ENCODE data around the gene DNM3. TPM values are rescaled to one million over a fixed set of nuclear protein-coding genes. Genes with fewer than 3 reads are reported as not detected.

The DNM3 gene
- total RNA-seq, 1 experiment from 2014 or later = 0.11 TPM

GRCh38 chr1:172095846-172096245 is 254.5 kb downstream of the DNM3 start:
- peaks cover 3% of the 10 kb centered on the region for H3K27me3 Mint-ChIP-seq (ENCODE audit: insufficient read depth, unreplicated experiment)
- ChIA-PET CTCF (no interaction called here), POLR2A (no interaction called here)
- intact Hi-C loops (cut with micrococcal nuclease; ENCODE audit: unreplicated experiment) = no loop called here
- H3K4me3 Mint-ChIP-seq (ENCODE audit: unreplicated experiment) = no peak overlapping the region
- no peak for DNase-seq
- no peaks in the 10 kb centered on the region for H3K36me3 ChIP-seq (ENCODE audit: control insufficient read depth, insufficient read depth, low read length)
- no peak for TF ChIP-seq CTCF (IDR thresholded peaks at IDR 0.05; ENCODE audit: insufficient read depth in 1 of 2, low read depth in 1 of 2, low read length in 1 of 2, severe bottlenecking in 1 of 2, unreplicated experiment in 1 of 2)
- BruUV-seq (replicated peaks) = no TSS peak
- no peaks in the 10 kb centered on the region for H3K4me1 ChIP-seq
- H3K4me3 ChIP-seq (ENCODE audit: low read depth, low read length) = no peak overlapping the region
- H3K4me1 Mint-ChIP-seq (ENCODE audit: low read depth, unreplicated experiment) = no peaks in the 10 kb centered on the region
- H3K27me3 ChIP-seq (replicated peaks; ENCODE audit: control insufficient read depth, insufficient read depth, low read length) = no peaks in the 10 kb centered on the region
- no peak overlapping the region for H3K27ac Mint-ChIP-seq (ENCODE audit: unreplicated experiment)
- H3K9me3 Mint-ChIP-seq (ENCODE audit: unreplicated experiment) = no peaks in the 10 kb centered on the region
- no peaks in the 10 kb centered on the region for H3K36me3 Mint-ChIP-seq (ENCODE audit: insufficient read depth, unreplicated experiment)
- H3K9me3 ChIP-seq = no peaks in the 10 kb centered on the region

- H3K27ac Mint-ChIP-seq (ENCODE audit: unreplicated experiment) = no peak overlapping the region
- no peak overlapping the region for H3K4me3 Mint-ChIP-seq (ENCODE audit: unreplicated experiment)
- ChIA-PET POLR2A (no interaction called here), CTCF (no interaction called here)
- Histone ChIP-seq H3K4me1 (no peaks in the 10 kb centered on the region), H3K27me3 (replicated peaks; ENCODE audit: control insufficient read depth, insufficient read depth, low read length) (no peaks in the 10 kb centered on the region), H3K9me3 (no peaks in the 10 kb centered on the region), H3K36me3 (ENCODE audit: control insufficient read depth, insufficient read depth, low read length) (no peaks in the 10 kb centered on the region), H3K4me3 (ENCODE audit: low read depth, low read length) (no peak overlapping the region)
- H3K9me3 Mint-ChIP-seq (ENCODE audit: unreplicated experiment) = no peaks in the 10 kb centered on the region
- DNase-seq = no peak
- intact Hi-C loops (cut with micrococcal nuclease; ENCODE audit: unreplicated experiment) = no loop called here
- no TSS peak for BruUV-seq (replicated peaks)
- no peaks in the 10 kb centered on the region for H3K36me3 Mint-ChIP-seq (ENCODE audit: insufficient read depth, unreplicated experiment)
- TF ChIP-seq CTCF (IDR thresholded peaks at IDR 0.05; ENCODE audit: insufficient read depth in 1 of 2, low read depth in 1 of 2, low read length in 1 of 2, severe bottlenecking in 1 of 2, unreplicated experiment in 1 of 2) = no peak
- H3K27me3 Mint-ChIP-seq (ENCODE audit: insufficient read depth, unreplicated experiment) = peaks cover 3% of the 10 kb centered on the region
- no peaks in the 10 kb centered on the region for H3K4me1 Mint-ChIP-seq (ENCODE audit: low read depth, unreplicated experiment)
These were observed 263.9 kb downstream of the DNM3 start for GRCh38 chr1:172105230-172105629.

GRCh38 chr1:172107316-172107975 is 266.1 kb downstream of the DNM3 start:
- DNase-seq = no peak
- Mint-ChIP-seq H3K9me3 (ENCODE audit: unreplicated experiment) (no peaks in the 10 kb centered on the region), H3K36me3 (ENCODE audit: insufficient read depth, unreplicated experiment) (no peaks in the 10 kb centered on the region), H3K27ac (ENCODE audit: unreplicated experiment) (no peak overlapping the region), H3K4me3 (ENCODE audit: unreplicated experiment) (no peak overlapping the region), H3K27me3 (ENCODE audit: insufficient read depth, unreplicated experiment) (peaks cover 3% of the 10 kb centered on the region), H3K4me1 (ENCODE audit: low read depth, unreplicated experiment) (no peaks in the 10 kb centered on the region)
- CTCF ChIA-PET = no interaction called here
- Histone ChIP-seq H3K36me3 (ENCODE audit: control insufficient read depth, insufficient read depth, low read length) (no peaks in the 10 kb centered on the region), H3K27me3 (replicated peaks; ENCODE audit: control insufficient read depth, insufficient read depth, low read length) (no peaks in the 10 kb centered on the region), H3K9me3 (no peaks in the 10 kb centered on the region), H3K4me1 (no peaks in the 10 kb centered on the region), H3K4me3 (ENCODE audit: low read depth, low read length) (no peak overlapping the region)
- BruUV-seq (replicated peaks) = no TSS peak
- intact Hi-C loops (cut with micrococcal nuclease; ENCODE audit: unreplicated experiment) = no loop called here
- no peak for TF ChIP-seq CTCF (IDR thresholded peaks at IDR 0.05; ENCODE audit: insufficient read depth in 1 of 2, low read depth in 1 of 2, low read length in 1 of 2, severe bottlenecking in 1 of 2, unreplicated experiment in 1 of 2)
- POLR2A ChIA-PET = no interaction called here

Measured in Caco-2 (cell line).